Stimulated activated CD8-positive, alpha-beta memory T cell treated with anti-CD3 and anti-CD28 coated beads, Interleukin-15, amount 100 ng/mL, for 4 hours (primary cell): Measurements from ENCODE around the gene JPH3.

Experiments
- DNase-seq, 2 donors: peaks; one replicate each; pipeline ENCODE4 v3.0.0-alpha.2; 2020; ENCODE audit warnings: low read depth in 2 of 2

JPH3 gene

GRCh38 chr16:87626905-87627304, 24.6 kb downstream of the JPH3 start:
- no peak for DNase-seq

DNA sequence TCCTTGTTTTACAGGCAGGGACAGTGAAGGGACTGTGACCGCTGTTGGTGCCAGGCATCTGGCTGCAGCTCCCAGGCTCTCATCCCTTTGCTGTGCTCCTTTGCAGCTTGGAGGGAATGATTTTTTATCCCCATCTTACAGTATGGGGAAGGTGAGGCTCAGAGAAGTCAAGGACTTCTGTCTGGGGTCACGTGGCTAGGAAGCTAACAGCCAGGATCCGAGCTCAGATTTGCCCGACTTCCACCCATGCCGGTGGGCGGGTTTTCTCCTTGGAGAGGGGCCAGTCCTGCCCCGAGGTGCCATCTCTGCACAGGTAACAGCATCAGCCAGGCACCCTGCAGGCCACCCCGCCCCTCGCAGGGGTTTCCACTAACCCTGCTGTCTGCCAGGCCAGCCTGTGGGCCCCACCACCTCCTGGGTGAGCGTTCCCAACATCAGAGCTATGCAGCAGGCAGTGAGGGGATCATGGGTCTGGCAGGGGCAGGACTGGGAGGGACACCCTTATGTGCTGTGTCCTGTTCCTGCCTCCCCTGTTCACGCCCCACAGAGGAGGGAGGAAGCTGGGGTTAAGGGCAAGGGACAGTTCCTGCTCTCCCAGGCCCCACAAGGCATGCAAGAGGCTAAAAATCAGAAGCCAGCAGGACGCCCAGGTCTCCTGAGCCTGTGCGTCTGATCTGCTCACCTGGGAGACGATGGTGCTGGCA, 25.4 kb downstream of the JPH3 start:
- no peak for DNase-seq

DNA sequence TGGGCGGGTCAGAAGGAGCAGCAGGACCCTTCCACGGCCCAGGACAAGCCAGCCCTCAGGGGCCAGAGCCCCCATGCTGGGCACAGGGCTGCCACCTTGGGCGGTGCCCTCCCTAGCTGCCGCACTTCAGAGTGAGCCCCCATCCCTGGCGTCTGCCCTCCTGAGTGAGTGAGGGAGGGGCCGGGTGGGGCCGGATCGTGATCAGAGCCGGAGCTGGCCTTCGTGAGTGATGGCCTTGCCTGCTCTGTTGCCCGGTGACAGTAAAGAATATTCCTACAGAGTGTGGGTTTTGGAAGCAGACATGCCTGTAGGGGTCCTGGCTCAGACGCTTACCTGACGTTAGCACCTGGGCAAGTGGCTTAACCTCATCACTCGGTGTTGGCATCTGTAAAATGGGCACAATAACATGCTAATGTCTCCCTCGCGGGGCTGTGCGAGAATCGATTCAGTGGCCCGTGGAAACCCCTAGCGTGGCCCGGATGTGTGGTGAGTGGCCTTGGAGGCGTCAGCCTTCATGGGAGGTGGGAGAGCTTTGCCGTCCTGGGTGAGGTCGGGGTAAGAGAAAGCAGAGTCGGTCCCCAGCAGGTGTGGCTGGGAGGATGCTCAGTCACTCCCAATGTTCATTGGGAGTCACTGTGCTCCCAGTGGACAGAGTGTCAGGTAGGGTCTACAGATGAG, 26.1 kb downstream of the JPH3 start:
- DNase-seq, result no peak

GRCh38 chr16:87628940-87629339, 26.6 kb downstream of the JPH3 start:
- no peak for DNase-seq

- DNase-seq, result no peak
These were observed 28.8 kb downstream of the JPH3 start for GRCh38 chr16:87631067-87631466.

- DNase-seq, result no peak
These were observed 32.1 kb downstream of the JPH3 start for GRCh38 chr16:87634411-87634810.

GRCh38 chr16:87635541-87636049, 33.3 kb downstream of the JPH3 start:
- peak; percentile 46 to 49 for DNase-seq

DNA sequence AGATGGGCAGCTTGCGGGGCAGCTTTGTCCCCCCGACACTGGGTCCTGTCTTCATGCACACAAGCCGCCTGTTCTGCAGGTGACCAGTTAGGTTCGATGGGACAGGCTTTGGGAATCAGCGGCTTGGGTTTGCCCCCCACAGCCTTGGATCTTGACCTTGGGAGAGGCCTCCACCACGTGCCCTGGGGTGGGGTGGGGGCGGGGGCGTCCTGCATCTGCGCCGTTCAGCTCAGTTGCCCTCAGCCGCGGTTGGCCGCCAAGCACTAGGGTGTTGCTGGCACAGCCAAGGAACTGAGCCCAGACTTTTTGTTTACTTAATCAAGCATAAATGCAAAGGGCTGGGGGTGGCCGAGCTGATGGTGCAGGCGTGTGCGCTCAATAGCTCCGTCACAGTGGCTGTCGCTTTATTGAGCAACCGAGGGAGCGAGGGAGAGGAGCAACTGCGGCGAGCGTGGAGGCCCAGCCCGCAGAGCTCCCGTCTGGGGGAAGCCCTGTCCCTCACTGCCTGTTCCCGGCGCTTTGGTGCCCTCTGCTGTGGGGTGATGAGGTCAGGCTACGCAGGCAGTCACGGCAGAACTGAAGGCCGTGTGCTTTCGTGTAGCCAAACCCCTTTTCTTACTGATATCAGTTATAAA, 33.9 kb downstream of the JPH3 start:
- DNase-seq, result peak; percentile 57 to 62

- DNase-seq, result no peak
These were observed 34.4 kb downstream of the JPH3 start for GRCh38 chr16:87636741-87637140.

- no peak for DNase-seq
These were observed 35.0 kb downstream of the JPH3 start for GRCh38 chr16:87637357-87637756.

GRCh38 chr16:87638736-87639135, 36.4 kb downstream of the JPH3 start:
- no peak for DNase-seq

DNA sequence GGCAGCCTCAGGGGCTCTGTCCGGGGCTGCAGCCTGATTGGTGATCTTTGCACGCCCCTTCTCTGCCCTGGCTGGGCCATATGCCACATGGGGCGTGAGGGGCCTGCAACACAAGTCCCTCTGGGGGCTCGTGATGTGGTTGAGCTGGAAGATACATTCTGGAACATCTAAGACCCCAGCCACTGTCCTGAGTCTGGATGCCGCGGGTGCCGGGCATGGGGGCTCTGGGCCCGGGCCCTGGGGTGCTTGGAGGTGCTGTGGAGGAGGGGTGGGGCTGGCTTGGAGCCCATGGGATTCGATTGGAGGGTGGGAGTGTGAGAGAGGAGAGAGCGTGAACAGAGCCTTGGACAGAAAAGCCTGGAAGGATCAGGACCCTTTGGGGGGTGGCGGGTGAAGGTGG, 39.4 kb downstream of the JPH3 start:
- DNase-seq, result no peak

DNA sequence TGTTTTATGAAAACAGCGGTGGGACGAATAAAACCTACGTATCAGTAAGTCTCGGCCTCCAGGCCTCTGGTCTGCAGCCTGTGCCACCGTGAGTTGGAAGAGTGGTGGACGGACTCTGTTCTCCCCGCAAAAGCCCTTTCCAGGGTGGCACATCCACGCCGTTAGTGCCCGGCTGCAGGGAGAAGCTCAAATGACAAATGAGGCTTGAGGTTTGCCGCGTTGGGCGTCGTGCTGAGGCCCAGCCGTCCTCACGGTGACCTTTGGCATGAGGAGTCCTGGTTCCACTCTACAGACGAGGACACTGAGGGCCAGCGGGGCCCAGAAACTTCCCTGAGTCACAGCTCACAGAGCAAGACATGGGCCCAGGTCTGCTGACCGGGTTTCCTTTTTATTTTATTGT, 40.2 kb downstream of the JPH3 start:
- DNase-seq, result no peak

DNA sequence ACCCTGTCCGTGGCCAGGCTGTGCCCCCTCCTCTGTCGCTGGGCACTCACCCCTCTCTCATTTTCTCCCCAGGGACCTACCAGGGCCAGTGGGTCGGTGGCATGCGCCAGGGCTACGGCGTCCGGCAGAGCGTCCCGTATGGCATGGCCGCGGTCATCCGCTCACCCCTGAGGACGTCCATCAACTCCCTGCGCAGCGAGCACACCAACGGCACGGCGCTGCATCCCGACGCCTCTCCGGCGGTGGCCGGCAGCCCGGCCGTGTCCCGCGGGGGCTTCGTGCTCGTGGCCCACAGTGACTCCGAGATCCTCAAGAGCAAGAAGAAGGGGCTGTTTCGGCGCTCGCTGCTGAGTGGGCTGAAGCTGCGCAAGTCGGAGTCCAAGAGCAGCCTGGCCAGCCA, 41.9 kb downstream of the JPH3 start:
- no peak for DNase-seq

DNA sequence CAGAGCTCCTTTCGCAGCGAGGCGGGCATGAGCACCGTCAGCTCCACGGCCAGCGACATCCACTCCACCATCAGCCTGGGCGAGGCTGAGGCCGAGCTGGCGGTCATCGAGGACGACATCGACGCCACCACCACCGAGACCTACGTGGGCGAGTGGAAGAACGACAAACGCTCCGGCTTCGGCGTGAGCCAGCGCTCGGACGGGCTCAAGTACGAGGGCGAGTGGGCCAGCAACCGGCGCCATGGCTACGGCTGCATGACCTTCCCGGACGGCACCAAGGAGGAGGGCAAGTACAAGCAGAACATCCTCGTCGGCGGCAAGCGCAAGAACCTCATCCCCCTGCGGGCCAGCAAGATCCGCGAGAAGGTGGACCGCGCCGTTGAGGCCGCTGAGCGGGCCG, 42.3 kb downstream of the JPH3 start:
- no peak for DNase-seq

DNA sequence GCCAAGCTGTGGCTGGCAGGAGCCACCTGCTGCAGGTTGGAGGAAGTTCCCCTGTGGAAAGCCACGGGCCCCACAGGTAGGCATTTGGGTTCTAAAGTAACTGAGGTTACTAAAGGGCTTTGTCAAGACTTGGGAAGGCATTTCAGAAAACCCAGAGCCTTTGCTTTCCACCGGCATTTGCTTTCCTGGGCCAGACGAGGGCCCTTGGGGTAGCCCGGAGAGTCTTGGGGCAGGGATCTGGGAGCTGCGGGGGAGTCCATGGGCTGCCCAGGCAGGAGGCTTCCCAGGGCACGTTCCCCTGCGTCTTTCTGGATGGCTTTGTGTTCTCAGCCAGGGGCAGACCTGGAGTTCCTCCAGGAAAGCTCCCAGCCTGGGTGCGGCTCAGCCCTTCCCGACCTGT, 43.5 kb downstream of the JPH3 start:
- no peak for DNase-seq

- no peak for DNase-seq
These were observed 45.3 kb downstream of the JPH3 start for GRCh38 chr16:87647431-87648185.

DNA sequence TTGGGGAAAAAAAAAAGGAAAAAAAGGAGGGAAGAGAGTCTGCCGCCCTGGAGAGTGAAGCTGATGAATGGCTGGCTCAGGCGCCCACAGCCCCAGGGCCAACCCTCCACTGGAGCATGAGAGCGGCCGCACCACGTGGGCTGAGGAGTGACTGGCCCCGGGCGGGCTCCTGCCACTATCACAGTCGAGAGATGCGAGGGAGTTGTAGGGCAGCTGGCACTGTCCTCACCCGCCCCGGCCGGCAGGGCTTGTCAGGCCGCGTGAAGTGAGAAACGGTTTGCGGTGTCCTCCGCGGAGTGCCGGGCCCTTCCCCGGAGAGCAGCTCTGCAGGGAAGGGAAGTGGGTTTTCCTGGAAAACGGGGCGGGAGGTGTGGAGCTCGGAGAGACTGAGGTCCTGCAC, 45.9 kb downstream of the JPH3 start:
- no peak for DNase-seq

DNA sequence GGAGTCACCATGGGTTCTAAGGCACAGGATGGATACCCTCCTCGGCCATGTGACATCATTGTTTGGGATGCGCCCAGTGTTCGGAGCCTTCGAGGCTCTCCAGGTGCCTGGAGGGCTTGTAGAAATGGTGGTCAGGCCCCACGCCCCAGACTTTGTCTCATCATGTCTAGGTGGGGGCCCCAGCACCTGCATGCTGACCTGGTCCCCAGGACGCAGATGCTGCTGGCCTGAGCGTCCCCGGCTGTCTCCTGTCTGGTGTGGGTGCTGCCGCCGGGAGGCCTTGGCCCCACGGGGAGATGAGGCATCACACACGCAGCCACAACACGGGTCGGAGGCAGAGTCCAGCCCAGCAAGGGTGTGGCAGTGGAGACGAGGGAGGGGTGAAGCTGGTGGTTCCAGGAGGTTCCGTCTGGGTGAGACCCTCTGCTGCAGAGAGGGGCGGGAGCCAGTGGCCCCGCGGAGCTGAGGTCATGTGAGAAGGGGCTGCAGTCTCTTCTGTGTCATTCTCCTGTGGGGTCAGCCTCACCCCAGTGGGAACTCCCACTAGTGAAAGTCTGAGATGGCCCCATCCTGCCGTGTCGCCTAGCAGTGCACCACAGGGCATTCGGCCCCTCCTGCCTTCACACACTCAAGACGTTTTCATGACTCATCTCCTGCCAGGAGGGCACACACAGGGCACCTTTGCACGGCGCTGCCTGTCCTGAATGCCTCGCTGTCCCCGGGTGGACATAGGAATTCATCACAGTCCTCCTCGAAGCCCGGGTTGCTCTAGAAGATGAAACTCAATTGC, 46.6 kb downstream of the JPH3 start:
- no peak for DNase-seq

DNA sequence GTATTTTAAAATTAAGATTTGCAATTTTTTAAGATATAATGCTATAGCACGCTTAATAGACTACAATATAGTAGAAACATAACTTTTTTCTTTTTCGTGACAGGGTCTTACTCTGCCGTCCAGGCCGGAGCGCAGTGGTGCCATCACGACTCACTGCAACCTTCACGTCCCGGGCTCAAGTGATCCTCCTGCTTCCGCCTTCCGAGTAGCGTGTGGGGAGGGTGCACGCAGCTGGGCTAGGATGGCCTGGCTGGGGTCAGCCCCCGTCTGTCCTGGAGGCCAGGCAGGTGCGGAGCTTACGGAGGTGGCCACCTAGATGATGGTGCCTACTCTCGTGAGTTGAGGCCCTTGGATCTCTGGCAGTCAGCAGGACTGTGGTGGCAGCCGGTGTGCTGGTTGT, 50.1 kb downstream of the JPH3 start:
- DNase-seq, result no peak

DNA sequence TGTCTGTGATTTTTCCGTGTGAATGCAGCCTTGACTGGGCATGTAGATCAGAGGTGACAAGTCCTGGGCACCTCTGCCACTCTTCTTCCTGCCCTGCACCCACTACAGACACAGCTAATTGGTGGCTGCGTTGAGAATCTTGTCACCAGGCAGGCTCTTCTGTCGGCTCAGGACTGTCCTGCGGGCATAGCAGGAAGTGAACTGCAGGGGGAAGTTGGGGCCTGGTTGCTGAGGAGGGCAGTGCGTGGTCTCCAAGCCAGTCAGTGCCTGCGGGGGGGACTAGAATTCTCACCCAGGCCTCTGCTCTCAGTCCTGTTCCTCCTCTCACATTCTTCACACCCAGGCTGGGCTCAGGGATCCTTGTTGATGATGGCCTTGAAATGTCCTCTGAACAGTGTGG, 50.5 kb downstream of the JPH3 start:
- no peak for DNase-seq
